ENCODE results near the gene MALRD1. TPM values are rescaled to one million over a fixed set of nuclear protein-coding genes. Genes with fewer than 3 reads are reported as not detected.

Gene MALRD1
- total RNA-seq, 1 donor from 2014 or later = 0.45 TPM

GRCh38 chr10:19577807-19578206, 529.2 kb downstream of the MALRD1 start:
- Mint-ChIP-seq H3K9me3 (ENCODE audit: unreplicated experiment) (peaks cover 2% of the 10 kb centered on the region), H3K4me1 (ENCODE audit: low read depth, unreplicated experiment) (no peaks in the 10 kb centered on the region), H3K36me3 (ENCODE audit: low read depth, unreplicated experiment) (no peaks in the 10 kb centered on the region), H3K27ac (ENCODE audit: unreplicated experiment) (no peak overlapping the region), H3K4me3 (ENCODE audit: unreplicated experiment) (no peak overlapping the region), H3K27me3 (ENCODE audit: low read depth, unreplicated experiment) (no peaks in the 10 kb centered on the region)
- Histone ChIP-seq H3K79me2 (ENCODE audit: insufficient read depth, low read length) (no peaks in the 10 kb centered on the region), H4K20me1 (ENCODE audit: insufficient read depth, low read length) (no peaks in the 10 kb centered on the region), H3K4me1 (ENCODE audit: insufficient read depth, low read length) (no peaks in the 10 kb centered on the region), H3K4me2 (ENCODE audit: low read length) (no peak overlapping the region), H2AFZ (ENCODE audit: low read depth, low read length) (no peak overlapping the region), H3K4me3 (ENCODE audit: insufficient read depth, low read depth, low read length) (no peak overlapping the region), H3K27me3 (ENCODE audit: insufficient read depth, low read length) (no peaks in the 10 kb centered on the region), H3K36me3 (ENCODE audit: insufficient read depth, low read length) (no peaks in the 10 kb centered on the region), H3K9ac (ENCODE audit: low read length) (no peak overlapping the region), H3K27ac (ENCODE audit: low read depth, low read length) (no peak overlapping the region), H3K9me3 (ENCODE audit: insufficient read depth, low read depth, low read length) (no peaks in the 10 kb centered on the region)
- FAIRE-seq (no peak), DNase-seq (ENCODE audit: low read depth) (no peak)
- TF ChIP-seq CTCF (IDR thresholded peaks at IDR 0.05; ENCODE audit: insufficient read depth, low read depth, low read length) (no peak), EZH2 (IDR thresholded peaks at IDR 0.05; ENCODE audit: insufficient read depth, low read length) (no peak)

GRCh38 chr10:19578571-19578970, 530.0 kb downstream of the MALRD1 start:
- no peak overlapping the region for H3K27ac Mint-ChIP-seq (ENCODE audit: unreplicated experiment)

More at GRCh38 chr10:19578571-19578970, 530.0 kb downstream of the MALRD1 start:
- H3K9me3 ChIP-seq (ENCODE audit: insufficient read depth, low read depth, low read length) = no peaks in the 10 kb centered on the region
- no peaks in the 10 kb centered on the region for H3K79me2 ChIP-seq (ENCODE audit: insufficient read depth, low read length)
- H3K4me1 ChIP-seq (ENCODE audit: insufficient read depth, low read length) = no peaks in the 10 kb centered on the region
- no peak overlapping the region for H2AFZ ChIP-seq (ENCODE audit: low read depth, low read length)
- no peaks in the 10 kb centered on the region for H3K36me3 Mint-ChIP-seq (ENCODE audit: low read depth, unreplicated experiment)
- no peak overlapping the region for H3K9ac ChIP-seq (ENCODE audit: low read length)
- H3K4me3 Mint-ChIP-seq (ENCODE audit: unreplicated experiment) = no peak overlapping the region
- FAIRE-seq (no peak), DNase-seq (ENCODE audit: low read depth) (no peak)
- H4K20me1 ChIP-seq (ENCODE audit: insufficient read depth, low read length) = no peaks in the 10 kb centered on the region
- no peak overlapping the region for H3K4me3 ChIP-seq (ENCODE audit: insufficient read depth, low read depth, low read length)
- no peak overlapping the region for H3K27ac ChIP-seq (ENCODE audit: low read depth, low read length)
- H3K27me3 Mint-ChIP-seq (ENCODE audit: low read depth, unreplicated experiment) = no peaks in the 10 kb centered on the region
- TF ChIP-seq CTCF (IDR thresholded peaks at IDR 0.05; ENCODE audit: insufficient read depth, low read depth, low read length) (no peak), EZH2 (IDR thresholded peaks at IDR 0.05; ENCODE audit: insufficient read depth, low read length) (no peak)
- H3K9me3 Mint-ChIP-seq (ENCODE audit: unreplicated experiment) = peaks cover 2% of the 10 kb centered on the region
- no peaks in the 10 kb centered on the region for H3K27me3 ChIP-seq (ENCODE audit: insufficient read depth, low read length)
- H3K4me1 Mint-ChIP-seq (ENCODE audit: low read depth, unreplicated experiment) = no peaks in the 10 kb centered on the region
- H3K36me3 ChIP-seq (ENCODE audit: insufficient read depth, low read length) = no peaks in the 10 kb centered on the region
- no peak overlapping the region for H3K4me2 ChIP-seq (ENCODE audit: low read length)
